IMR-90 (cell line): Measurements from ENCODE around the gene LGALS4. TPM values are rescaled to one million over a fixed set of nuclear protein-coding genes. Genes with fewer than 3 reads are reported as not detected.

Experiments used
- ATAC-seq: fragments of 200-7000 bp; cut with Tn5 transposase; 2 replicates; pipeline ENCODE4 v1.9.1; 2020; ENCODE audit warnings: low read depth, mild to moderate bottlenecking, moderate library complexity
- BruUV-seq: library from RNA; stranded (reverse); fragments of 400-500 nt; replicated peaks from 2 replicates; lab custom pipeline; 2021; lab: Mats Ljungman, UMichigan
- CTCF ChIA-PET: fragments of 300-600 bp; formaldehyde crosslinking; extraction: SDS; loops from one replicate; lab custom pipeline; 2021; ENCODE audit warnings: antibody characterized with exemption; lab: Yijun Ruan, JAX
- POLR2A ChIA-PET: fragments of 300-600 bp; sonication (Branson Sonifier 250); formaldehyde crosslinking; loops from one replicate; lab custom pipeline; 2022; ENCODE audit warnings: antibody characterized with exemption; ENCODE audit not compliant: unreplicated experiment; lab: Charles Lee
- DNase-seq: peaks from one replicate; pipeline ENCODE4 v3.0.0; 2013
- H2AFZ ChIP-seq: replicated peaks from 2 replicates; pipeline ENCODE3; 2013; ENCODE audit warnings: low read length, mild to moderate bottlenecking; ENCODE audit not compliant: poor library complexity
- H2AK5ac ChIP-seq: 2 replicates; pipeline ENCODE4 v1.6.1; 2013; ENCODE audit warnings: low read depth, low read length, inconsistent platforms
- H2AK9ac ChIP-seq: replicated peaks from 2 replicates; pipeline ENCODE3; 2013; ENCODE audit warnings: mild to moderate bottlenecking, low read depth, low read length, moderate library complexity; ENCODE audit not compliant: poor library complexity
- H2BK120ac ChIP-seq: 2 replicates; pipeline ENCODE4 v1.6.1; 2013; ENCODE audit warnings: low read depth, low read length, inconsistent platforms
- H2BK15ac ChIP-seq: 3 replicates; pipeline ENCODE4 v1.6.1; 2013; ENCODE audit warnings: low read depth, low read length, inconsistent platforms
- H2BK20ac ChIP-seq: 2 replicates; pipeline ENCODE4 v1.6.1; 2013; ENCODE audit warnings: low read depth, mild to moderate bottlenecking, inconsistent platforms, low read length, moderate library complexity
- H2BK5ac ChIP-seq: 2 replicates; pipeline ENCODE4 v1.6.1; 2013; ENCODE audit warnings: mild to moderate bottlenecking, low read depth, low read length, inconsistent platforms; ENCODE audit not compliant: poor library complexity, severe bottlenecking
- H3K14ac ChIP-seq: replicated peaks from 2 replicates; pipeline ENCODE4 v1.6.1; 2013; ENCODE audit warnings: low read depth, low read length, inconsistent platforms
- H3K18ac ChIP-seq: 2 replicates; pipeline ENCODE4 v1.6.1; 2013; ENCODE audit warnings: low read depth, low read length, control low read depth
- H3K23ac ChIP-seq: 2 replicates; pipeline ENCODE4 v1.6.1; 2013; ENCODE audit warnings: low read depth, low read length, inconsistent platforms
- H3K27ac ChIP-seq: 2 replicates; pipeline ENCODE4 v1.5.1; 2013; ENCODE audit warnings: mild to moderate bottlenecking, control low read depth, low read length; ENCODE audit not compliant: insufficient read depth
- H3K27me3 ChIP-seq: 2 replicates; pipeline ENCODE4 v1.6.1; 2013; ENCODE audit warnings: low read length; ENCODE audit not compliant: control insufficient read depth, insufficient read depth
- H3K36me3 ChIP-seq: 2 replicates; pipeline ENCODE4 v1.6.1; 2013; ENCODE audit warnings: low read length, mixed read lengths; ENCODE audit not compliant: control insufficient read depth, insufficient read depth
- H3K4ac ChIP-seq: 2 replicates; pipeline ENCODE4 v1.6.1; 2013; ENCODE audit warnings: low read depth, low read length, inconsistent platforms
- H3K4me1 ChIP-seq: 2 replicates; pipeline ENCODE4 v1.6.1; 2013; ENCODE audit warnings: low read length, mixed read lengths; ENCODE audit not compliant: control insufficient read depth, insufficient read depth
- H3K4me2 ChIP-seq: 2 replicates; pipeline ENCODE4 v1.6.1; 2013; ENCODE audit warnings: low read depth, mild to moderate bottlenecking, control low read depth, low read length, moderate library complexity
- H3K4me3 ChIP-seq: 2 replicates; pipeline ENCODE4 v1.5.1; 2013; ENCODE audit warnings: low read depth, mild to moderate bottlenecking, control low read depth, low read length, moderate library complexity; ENCODE audit not compliant: insufficient read depth
- H3K56ac ChIP-seq: 2 replicates; pipeline ENCODE4 v1.6.1; 2013; ENCODE audit warnings: low read length, inconsistent platforms; ENCODE audit not compliant: insufficient read depth; ENCODE audit errors: extremely low read depth
- H3K79me1 ChIP-seq, 2 experiments: 2 replicates each; pipeline ENCODE4 v1.6.1; 2013; ENCODE audit warnings: low read length in 2 of 2, inconsistent platforms in 1 of 2, low read depth in 1 of 2
- H3K9ac ChIP-seq: 2 replicates; pipeline ENCODE4 v1.6.1; 2013; ENCODE audit warnings: low read depth, low read length, control low read depth
- H3K9me1 ChIP-seq: 2 replicates; pipeline ENCODE4 v1.6.1; 2013; ENCODE audit warnings: low read length, inconsistent platforms; ENCODE audit not compliant: insufficient read depth
- H3K9me3 ChIP-seq: 2 replicates; pipeline ENCODE4 v1.6.1; 2013; ENCODE audit warnings: low read length; ENCODE audit not compliant: control insufficient read depth, insufficient read depth
- H4K20me1 ChIP-seq: 2 replicates; pipeline ENCODE4 v1.6.1; 2013; ENCODE audit warnings: low read length, inconsistent platforms; ENCODE audit not compliant: insufficient read depth
- H4K5ac ChIP-seq: 2 replicates; pipeline ENCODE4 v1.6.1; 2013; ENCODE audit warnings: mild to moderate bottlenecking, low read depth, low read length, control low read depth
- H4K8ac ChIP-seq, 2 experiments: 2 replicates each; pipeline ENCODE4 v1.6.1; 2013; ENCODE audit warnings: low read depth in 2 of 2, low read length in 2 of 2, control low read depth in 1 of 2, inconsistent platforms in 1 of 2
- H4K91ac ChIP-seq: 2 replicates; pipeline ENCODE4 v1.6.1; 2013; ENCODE audit warnings: low read depth, low read length, inconsistent platforms; ENCODE audit not compliant: insufficient read depth
- BHLHE40 ChIP-seq: fragments of 150-350 bp; IDR thresholded peaks from 2 replicates; pipeline ENCODE4 v1.6.1; 2016; ENCODE audit warnings: mild to moderate bottlenecking, low read depth, low read length
- CEBPB ChIP-seq: IDR thresholded peaks from 2 replicates; pipeline ENCODE4 v1.6.1; 2012; ENCODE audit warnings: low read depth, low read length, improper control_type of control experiment
- CHD1 ChIP-seq: IDR thresholded peaks from 2 replicates; pipeline ENCODE4 v1.6.1; 2012; ENCODE audit warnings: low read depth, low read length, improper control_type of control experiment
- CTCF ChIP-seq: conservative IDR thresholded peaks from 2 replicates; pipeline ENCODE4 v1.5.1; 2012; ENCODE audit warnings: mild to moderate bottlenecking, low read depth, low read length, improper control_type of control experiment
- ELK1 ChIP-seq: fragments of 150-350 bp; IDR thresholded peaks from 2 replicates; pipeline ENCODE4 v1.6.1; 2016; ENCODE audit warnings: low read depth, mild to moderate bottlenecking, low read length, moderate library complexity, borderline replicate concordance
- MAFK ChIP-seq: IDR thresholded peaks from 2 replicates; pipeline ENCODE4 v1.6.1; 2012; ENCODE audit warnings: low read depth, low read length, improper control_type of control experiment
- MAZ ChIP-seq: IDR thresholded peaks from 2 replicates; pipeline ENCODE4 v1.6.1; 2012; ENCODE audit warnings: low read depth, mild to moderate bottlenecking, low read length, improper control_type of control experiment, moderate library complexity, borderline replicate concordance
- NFE2L2 ChIP-seq: fragments of 150-350 bp; IDR thresholded peaks from 2 replicates; pipeline ENCODE4 v1.6.1; 2016; ENCODE audit warnings: low read depth, mild to moderate bottlenecking, low read length
- POLR2A ChIP-seq: IDR thresholded peaks from 2 replicates; pipeline ENCODE4 v1.6.1; 2012; ENCODE audit warnings: mild to moderate bottlenecking, low read depth, low read length
- RCOR1 ChIP-seq: IDR thresholded peaks from 2 replicates; pipeline ENCODE4 v1.6.1; 2012; ENCODE audit warnings: mild to moderate bottlenecking, low read length, improper control_type of control experiment; ENCODE audit not compliant: insufficient replicate concordance
- RFX5 ChIP-seq: IDR thresholded peaks from 2 replicates; pipeline ENCODE4 v1.8.0; 2012; ENCODE audit warnings: low read depth, mild to moderate bottlenecking, low read length, moderate library complexity
- SMC3 ChIP-seq: fragments of 150-350 bp; IDR thresholded peaks from 2 replicates; pipeline ENCODE4 v1.6.1; 2016; ENCODE audit warnings: low read depth, mild to moderate bottlenecking, antibody characterized with exemption, low read length, moderate library complexity
- USF2 ChIP-seq: fragments of 150-350 bp; IDR thresholded peaks from 2 replicates; pipeline ENCODE4 v1.6.1; 2017; ENCODE audit warnings: mild to moderate bottlenecking, antibody characterized with exemption, low read length, low read depth
- WGBS, 2 experiments: methylation state at CpG; one replicate each; pipeline versions ENCODE4 v1.1.5 to v1.1.7; 2013; ENCODE audit warnings: missing lambda C conversion rate in 2 of 2; ENCODE audit not compliant: insufficient read length in 1 of 2; ENCODE audit errors: extremely low coverage in 2 of 2; 5-methylcytosine and 5-hydroxymethylcytosine counted together
- dilution Hi-C: fragments of 300-500 bp; cut with HindIII; formaldehyde crosslinking; loops from one replicate; pipeline ENCODE4 v1.14.3; 2018; ENCODE audit warnings: low sequenced_read_pairs; ENCODE audit not compliant: unreplicated experiment
- in situ Hi-C: fragments of 300-500 bp; cut with MboI; formaldehyde crosslinking; loops from 3 replicates; pipeline ENCODE4 v1.14.3; 2019; ENCODE audit warnings: low sequenced_read_pairs, inconsistent platforms, mixed read lengths
- intact Hi-C: fragments of 100-400 bp; cut with micrococcal nuclease; formaldehyde crosslinking; loops from 2 replicates; pipeline ENCODE4 v1.10.0; 2022
- polyA plus RNA-seq, 3 experiments: library from polyadenylated mRNA; depleted of rRNA; stranded (reverse); fragments of >200 nt; gene quantifications; 2 replicates each; pipeline ENCODE4 v1.2.3, GENCODE V29; 2012; ENCODE audit warnings: low replicate concordance in 1 of 3
- total RNA-seq: library from RNA; depleted of rRNA; stranded (reverse); fragments of >200 nt; gene quantifications from 2 replicates; pipeline ENCODE4 v1.2.3, GENCODE V29; 2012

Gene LGALS4
- total and polyA plus RNA-seq, 2 of the 4 experiments (the other 2 are of a cell fraction), result 0.29 TPM; not detected in 1

GRCh38 chr19:38849147-38849859, 36.6 kb upstream of the LGALS4 start:
- H4K91ac ChIP-seq, result peak overlapping the region; percentile 78
- no peaks in the 10 kb centered on the region for H3K9me3 ChIP-seq
- H3K27me3 ChIP-seq, result no peaks in the 10 kb centered on the region
- H3K23ac ChIP-seq, result peak overlapping the region; percentile 83
- H3K27ac ChIP-seq, result peak overlapping the region; percentile 72
- peak overlapping the region; percentile 8; the same call in 1 of the 2 replicates for H4K5ac ChIP-seq
- H2BK5ac ChIP-seq, result peak overlapping the region; percentile 85
- H3K56ac ChIP-seq, result peak overlapping the region; percentile 71
- peaks cover 29% of the 10 kb centered on the region for H3K36me3 ChIP-seq
- ATAC-seq (peak; percentile 45), DNase-seq (peak; percentile 92)
- in situ Hi-C loops (no loop called here), dilution Hi-C loops (no loop called here), intact Hi-C loops (loop anchor here (2.0 kb wide), 1 partner anchor 19 kb away; the partner anchor contains the start of gene ECH1)
- H4K20me1 ChIP-seq, result peaks cover 48% of the 10 kb centered on the region
- peaks cover 15% of the 10 kb centered on the region for H3K4me1 ChIP-seq
- H3K4ac ChIP-seq, result peak overlapping the region; percentile 62
- H2BK20ac ChIP-seq, result no peak overlapping the region; the same call in 1 of the 2 replicates
- H2AK5ac ChIP-seq, result peak overlapping the region; percentile 69
- peak overlapping the region; percentile 100 for H2AK9ac ChIP-seq
- 0% methylated on average over 10 of the region's 76 CpGs; no CpG with 5 or more reads in 1 of the 2 experiments for WGBS, 2 experiments
- H2BK15ac ChIP-seq, result no peak overlapping the region
- peak overlapping the region; percentile 92 for H2AFZ ChIP-seq
- H4K8ac ChIP-seq, result peak overlapping the region; percentile 40 to 70
- H2BK120ac ChIP-seq, result no peak overlapping the region; the same call in 1 of the 2 replicates
- peaks cover 9% of the 10 kb centered on the region for H3K9me1 ChIP-seq
- H3K4me3 ChIP-seq, result peak overlapping the region; percentile 54
- H3K4me2 ChIP-seq, result peak overlapping the region; percentile 89
- peak overlapping the region; percentile 22; the same call in 1 of the 2 replicates for H3K18ac ChIP-seq
- BruUV-seq, result no TSS peak
- ChIA-PET CTCF (interaction anchor here (0.5 kb wide), 1 partner anchor 17 kb away, joined by 3 read pairs; no protein-coding TSS in a partner anchor), POLR2A (interaction anchor here (0.5 to 1.0 kb wide), 5 partner anchors 14 to 202 kb away, joined by 3 to 6 read pairs (median 3); partner anchors contain the start of gene ACTN4)
- H3K14ac ChIP-seq, result peak overlapping the region; percentile 83
- H3K79me1 ChIP-seq, result peaks cover 19 to 62% of the 10 kb centered on the region in 2 experiments
- peak overlapping the region; percentile 73 for H3K9ac ChIP-seq
- TF ChIP-seq MAFK (no peak), USF2 (peak; percentile 83), RFX5 (no peak), MAZ (peak; percentile 87; the same call in 1 of the 2 replicates), NFE2L2 (no peak), CEBPB (peak; percentile 74), BHLHE40 (peak; percentile 88), SMC3 (no peak), CTCF (no peak), POLR2A (no peak), CHD1 (peak; percentile 2; the same call in 1 of the 2 replicates), ELK1 (no peak), RCOR1 (no peak)
